HepG2 (cell line): ENCODE results near the gene FAAP20. TPM values are rescaled to one million over a fixed set of nuclear protein-coding genes. Genes with fewer than 3 reads are reported as not detected.

Source experiments
- HMGXB4 ChIP-seq, 2 experiments: sonication (generic) in 1 of 2; formaldehyde crosslinking in 1 of 2; IDR thresholded peaks; 2 replicates each; pipeline versions ENCODE4 v1.4.0 to v1.6.1; 2018 to 2020; ENCODE audit warnings: missing genetic modification reagents in 2 of 2, borderline replicate concordance in 1 of 2, low read depth in 1 of 2, mild to moderate bottlenecking in 1 of 2, missing biosample characterization in 1 of 2
- MAZ ChIP-seq, 2 experiments: sonication (generic) in 1 of 2; formaldehyde crosslinking in 1 of 2; IDR thresholded peaks; 2 replicates each; pipeline versions ENCODE4 v1.5.0 to v1.6.1; 2012 to 2020; ENCODE audit warnings: low read depth in 2 of 2, mild to moderate bottlenecking in 2 of 2, borderline replicate concordance in 1 of 2, improper control_type of control experiment in 1 of 2, low read length in 1 of 2, missing genetic modification reagents in 1 of 2, moderate library complexity in 1 of 2
- POLR2AphosphoS5 ChIP-seq: IDR thresholded peaks from 2 replicates; pipeline ENCODE4 v1.6.1; 2012; ENCODE audit warnings: low read depth, low read length
- REXO4 ChIP-seq: sonication (generic); formaldehyde crosslinking; IDR thresholded peaks from 2 replicates; pipeline ENCODE4 v1.8.0; 2022; ENCODE audit warnings: missing genetic modification reagents, mild to moderate bottlenecking, borderline replicate concordance
- RXRA ChIP-seq: sonication (generic); formaldehyde crosslinking; IDR thresholded peaks from 2 replicates; pipeline ENCODE4 v1.5.1; 2020; ENCODE audit warnings: missing genetic modification reagents
- SUZ12 ChIP-seq: fragments of 150-350 bp; IDR thresholded peaks from 2 replicates; pipeline ENCODE4 v1.6.1; 2014; ENCODE audit warnings: low read depth, low read length
- ZNF318 ChIP-seq: sonication (generic); formaldehyde crosslinking; IDR thresholded peaks from 2 replicates; pipeline ENCODE4 v1.4.0; 2020; ENCODE audit warnings: mild to moderate bottlenecking, missing genetic modification reagents
- ZNF687 ChIP-seq: sonication (generic); formaldehyde crosslinking; IDR thresholded peaks from 2 replicates; pipeline ENCODE4 v1.5.1; 2020; ENCODE audit warnings: mild to moderate bottlenecking, missing genetic modification reagents, moderate library complexity
- ZNF770 ChIP-seq: sonication (generic); formaldehyde crosslinking; IDR thresholded peaks from 2 replicates; pipeline ENCODE4 v1.5.0; 2020; ENCODE audit warnings: mild to moderate bottlenecking, missing genetic modification reagents
- ZNF878 ChIP-seq: sonication (generic); formaldehyde crosslinking; IDR thresholded peaks from 2 replicates; pipeline ENCODE4 v1.8.1; 2023; ENCODE audit warnings: mild to moderate bottlenecking, missing genetic modification reagents, moderate library complexity
- polyA plus RNA-seq, 8 experiments: library from polyadenylated mRNA; depleted of rRNA in 3 of 8; stranded (reverse) in 7 of 8; unstranded in 1 of 8; fragments of >200 nt; fragmentation: Illumina TruSeq in 4 of 8; extraction: Trizol in 4 of 8; gene quantifications; 2 replicates each; pipeline versions ENCODE4 v1.2.1 to v1.2.3, GENCODE V29; 2011 to 2016; ENCODE audit warnings: low read depth in 4 of 8, missing spikeins in 1 of 8, mixed read lengths in 1 of 8; ENCODE audit not compliant: insufficient read depth in 1 of 8
- total RNA-seq, 5 experiments: library from RNA; depleted of rRNA; stranded (reverse); fragments of >200 nt; fragmentation: Illumina TruSeq; extraction: Trizol; gene quantifications; 2 replicates each; pipeline ENCODE4 v1.2.3, GENCODE V29; 2016; ENCODE audit warnings: low read depth in 1 of 5

Gene FAAP20
- total and polyA plus RNA-seq, 2 of the 13 experiments (the other 11 are each of a cell fraction or from before 2014, with no cell fraction given), result 9.6 to 10.8 TPM

GRCh38 chr1:2199042-2199810 is 4.7 kb upstream of the FAAP20 start (continued):
- TF ChIP-seq ZNF318 (CRISPR knock-in tag), result no peak
- TF ChIP-seq REXO4 (CRISPR knock-in tag), result no peak
- no peak for TF ChIP-seq ZNF878
- TF ChIP-seq HMGXB4 (CRISPR knock-in tag; IDR thresholded peaks at IDR 0.05; ENCODE audit: borderline replicate concordance in 1 of 2, low read depth in 1 of 2), result 0 out of 4 replicates have a peak, but pooled peaks of 1 of the 2 experiments have one; percentile 8
- no peak for TF ChIP-seq ZNF770 (CRISPR knock-in tag)
- TF ChIP-seq ZNF687 (CRISPR knock-in tag), result peak; percentile 71
- TF ChIP-seq SUZ12, result no peak
- TF ChIP-seq RXRA (CRISPR knock-in tag), result no peak
- no peak for TF ChIP-seq MAZ (IDR thresholded peaks at IDR 0.05; ENCODE audit: borderline replicate concordance, low read depth, low read length)
- peak; percentile 18; the same call in 1 of the 2 replicates for TF ChIP-seq MAZ (CRISPR knock-in tag; IDR thresholded peaks at IDR 0.05; ENCODE audit: low read depth)
- TF ChIP-seq POLR2AphosphoS5, result 0 out of 2 replicates have a peak, but pooled peaks have one; percentile 35
